Measurements from ENCODE around the gene KCNH1.
"Not testable (repeated sequence)": the region's sequence is repeated elsewhere in the genome, so short reads cannot be mapped to it uniquely, and the experiment has no call there.

KCNH1 gene

GRCh38 chr1:210676539-210676938, 457.4 kb downstream of the KCNH1 start:
- DNase-seq: no peak

- no peak for DNase-seq
These were observed 459.8 kb downstream of the KCNH1 start for GRCh38 chr1:210674151-210674550.

DNA sequence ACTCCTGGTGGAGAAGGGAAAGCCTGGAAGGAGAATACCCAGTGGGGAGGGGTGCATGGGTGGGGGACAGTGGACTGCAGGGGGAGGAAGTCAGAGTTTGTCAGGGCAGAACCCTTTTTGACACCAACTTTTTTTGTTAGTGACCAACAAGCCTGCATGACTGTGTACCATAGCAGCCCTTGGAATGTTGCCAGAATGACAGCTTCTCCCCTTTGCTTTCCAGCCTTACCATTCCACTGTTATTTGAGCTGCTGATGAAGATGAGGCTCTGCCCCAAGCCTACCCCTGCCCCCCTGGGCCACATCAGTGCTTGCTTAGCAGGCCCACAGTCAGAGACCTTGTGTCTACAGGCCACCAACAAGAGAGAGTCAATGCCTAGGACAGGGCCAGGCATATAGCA, 464.0 kb downstream of the KCNH1 start:
- no peak for DNase-seq

DNA sequence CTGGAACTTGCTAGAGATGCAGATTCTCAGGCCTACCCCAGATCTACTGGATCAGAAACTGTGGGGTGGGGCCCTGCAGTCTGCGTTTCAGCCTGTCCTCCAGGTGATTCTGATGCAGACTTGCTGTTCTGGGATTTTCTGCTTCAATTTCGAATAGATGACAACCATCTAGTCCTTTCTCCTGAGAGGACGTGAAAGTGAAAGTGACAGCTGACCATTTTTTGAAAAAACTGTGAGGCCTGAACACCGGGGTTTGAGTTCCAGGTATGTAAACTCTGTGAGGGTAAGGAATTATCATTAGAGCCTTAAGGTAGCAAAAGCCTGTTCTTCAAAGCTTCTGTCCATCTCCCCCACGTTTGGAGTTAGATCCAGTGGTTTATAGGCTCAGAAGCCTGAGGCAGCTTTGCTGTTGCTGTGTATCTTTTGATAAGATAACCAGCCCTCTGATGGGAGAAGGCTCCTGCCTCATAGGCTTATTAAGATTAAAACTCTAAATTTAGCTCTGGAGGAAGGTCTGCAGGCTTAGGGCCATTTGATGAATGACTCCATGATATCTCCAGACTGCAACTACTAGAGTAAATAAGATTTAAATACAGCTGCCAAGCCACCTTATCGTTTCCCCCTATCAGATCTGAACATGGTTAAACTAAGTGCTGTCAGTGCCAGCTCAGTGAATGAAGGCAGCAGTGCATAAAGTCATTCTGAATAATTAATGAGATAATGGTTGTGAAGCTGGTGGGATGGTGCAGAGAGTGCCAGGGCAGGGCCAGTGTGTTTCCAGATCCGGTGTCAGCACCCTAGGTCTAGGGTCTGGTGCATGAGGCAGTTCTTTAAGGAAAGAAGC, 470.0 kb downstream of the KCNH1 start:
- DNase-seq: no peak

DNA sequence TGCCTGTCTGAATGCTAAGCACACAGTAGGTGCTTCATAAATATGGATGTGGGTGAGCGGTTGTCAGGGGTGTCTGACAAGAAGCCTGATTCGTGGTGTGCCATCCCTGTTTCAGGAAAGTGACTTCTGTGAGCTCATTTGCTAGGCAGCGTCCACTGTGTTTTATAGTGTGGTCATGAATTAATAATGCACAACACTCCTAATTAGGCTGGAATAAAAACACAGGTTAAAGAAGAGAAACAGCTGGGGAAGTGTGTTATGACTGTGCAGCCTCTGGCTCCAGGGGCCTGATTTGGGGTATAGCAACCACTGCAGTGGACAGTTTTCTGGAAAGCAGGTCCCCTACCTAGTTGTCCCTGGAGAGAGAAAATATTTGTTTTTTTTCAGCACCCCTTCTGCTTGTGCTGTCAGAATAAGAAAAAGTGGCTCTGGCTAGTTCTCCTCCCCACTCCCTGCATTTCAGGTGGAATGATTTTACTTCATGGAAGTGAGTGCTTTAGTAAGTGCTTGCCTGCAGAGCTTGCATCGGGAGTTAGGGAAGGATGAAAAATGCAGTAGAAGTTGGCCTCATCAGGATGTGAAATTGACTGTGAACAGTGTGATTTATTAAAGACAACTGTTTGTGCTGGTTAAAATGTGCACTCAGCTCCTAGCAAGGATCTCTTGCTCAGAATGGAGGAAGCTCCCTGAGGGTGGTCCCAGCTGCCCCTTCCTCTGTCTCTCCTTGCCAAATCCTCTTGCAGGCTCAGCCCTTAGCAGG, 471.5 kb downstream of the KCNH1 start:
- DNase-seq: no peak

- DNase-seq: not testable (repeated sequence)
These were observed 472.4 kb downstream of the KCNH1 start for GRCh38 chr1:210661520-210661919.

DNA sequence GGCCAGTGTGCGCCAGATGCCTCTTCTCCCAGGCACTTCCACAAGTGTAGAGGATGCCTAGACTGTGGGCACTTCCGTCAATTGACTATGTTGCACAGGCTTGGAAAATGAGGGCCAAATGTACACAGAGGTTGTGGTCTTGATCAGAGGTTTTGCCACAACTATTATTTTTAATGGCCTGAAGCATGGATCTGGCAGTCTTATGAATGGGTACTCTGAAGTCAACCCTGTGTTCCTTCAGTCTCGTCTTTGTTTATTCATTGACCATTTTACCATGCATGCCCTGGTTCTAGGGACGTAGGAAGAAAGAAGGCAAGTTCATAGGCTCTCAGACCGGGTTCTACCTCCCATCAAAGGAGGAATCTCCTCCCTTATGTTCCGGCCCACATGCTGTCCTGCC, 476.1 kb downstream of the KCNH1 start:
- no peak for DNase-seq

DNA sequence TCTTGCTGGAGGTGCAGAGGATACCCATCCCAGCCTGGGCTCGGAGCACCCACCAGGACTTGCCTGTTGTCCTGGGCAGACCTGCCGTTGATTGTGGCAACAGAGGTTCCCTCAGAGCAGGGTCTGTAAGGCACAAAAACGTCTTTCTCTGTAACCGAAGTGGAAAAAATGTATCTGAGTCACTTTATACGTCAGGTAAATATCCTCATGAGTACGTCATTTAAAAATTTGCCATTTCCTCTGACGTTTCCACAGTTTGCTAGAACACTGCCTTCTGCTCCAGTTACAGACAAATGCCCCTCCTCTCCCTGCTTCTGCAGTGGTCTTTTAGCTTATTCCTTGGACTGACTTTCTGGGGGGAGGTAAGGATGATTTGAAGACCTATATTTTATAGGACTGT, 478.4 kb downstream of the KCNH1 start:
- no peak for DNase-seq

DNA sequence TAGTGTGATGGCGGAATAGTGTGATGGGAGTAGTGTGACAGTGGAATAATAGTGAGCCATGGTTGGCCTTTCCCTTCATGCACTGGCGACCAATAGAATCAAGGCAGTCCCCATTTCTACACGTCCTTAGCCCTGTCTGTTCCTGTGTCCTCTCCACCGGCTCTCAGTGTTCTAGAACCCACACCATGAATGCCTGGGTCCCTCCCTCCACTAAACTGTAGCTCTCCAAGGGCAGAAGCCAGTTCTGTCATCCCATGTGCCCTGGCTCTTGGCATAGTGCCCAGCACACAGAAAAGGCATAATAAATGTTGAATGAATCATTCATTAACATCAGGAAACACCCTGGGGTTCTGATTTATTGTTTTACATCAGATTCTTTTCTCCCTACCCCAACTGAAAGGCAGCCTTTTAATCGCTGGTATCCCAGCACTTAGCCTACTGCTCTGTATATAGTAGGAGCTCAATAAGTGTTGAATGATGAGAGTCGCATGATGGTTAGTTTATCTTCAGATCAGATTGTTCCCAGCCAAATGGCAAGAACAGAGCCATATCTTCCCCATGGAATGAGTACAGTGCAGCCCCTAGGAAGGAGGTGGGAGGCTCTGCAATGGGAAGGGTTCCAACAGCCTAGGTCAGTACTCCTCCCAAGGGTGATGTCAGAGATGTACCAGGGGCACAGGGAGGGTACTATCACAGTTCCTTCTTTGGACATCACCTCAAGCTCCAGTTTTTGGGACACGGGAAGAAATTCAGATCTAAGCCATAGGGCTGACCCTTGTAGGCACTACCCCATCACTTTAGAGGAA, 479.6 kb downstream of the KCNH1 start:
- no peak for DNase-seq

- DNase-seq: no peak
These were observed 480.2 kb downstream of the KCNH1 start for GRCh38 chr1:210653771-210654170.

GRCh38 chr1:210652329-210652954, 481.5 kb downstream of the KCNH1 start:
- no peak for DNase-seq

DNA sequence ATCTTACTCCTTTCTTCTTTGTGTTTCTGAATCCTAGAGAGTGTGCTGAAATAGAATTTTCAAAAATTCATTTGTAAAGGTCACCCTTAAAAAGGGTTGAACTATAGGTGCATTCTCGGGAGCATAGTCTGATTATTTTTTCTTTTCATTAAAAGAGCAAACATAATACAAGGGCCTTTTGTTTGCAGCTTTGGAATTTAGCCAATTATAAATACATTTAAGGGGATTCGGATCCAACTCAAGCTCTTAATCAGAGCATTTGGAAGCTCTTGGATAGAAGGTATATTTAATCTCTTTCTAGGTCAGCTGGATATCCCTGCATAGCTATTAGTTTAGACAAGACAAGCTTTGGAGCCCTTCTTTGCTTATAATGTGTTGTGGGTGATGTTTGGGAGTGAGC, 483.5 kb downstream of the KCNH1 start:
- DNase-seq: no peak

- no peak for DNase-seq
These were observed 485.2 kb downstream of the KCNH1 start for GRCh38 chr1:210648588-210649269.

DNA sequence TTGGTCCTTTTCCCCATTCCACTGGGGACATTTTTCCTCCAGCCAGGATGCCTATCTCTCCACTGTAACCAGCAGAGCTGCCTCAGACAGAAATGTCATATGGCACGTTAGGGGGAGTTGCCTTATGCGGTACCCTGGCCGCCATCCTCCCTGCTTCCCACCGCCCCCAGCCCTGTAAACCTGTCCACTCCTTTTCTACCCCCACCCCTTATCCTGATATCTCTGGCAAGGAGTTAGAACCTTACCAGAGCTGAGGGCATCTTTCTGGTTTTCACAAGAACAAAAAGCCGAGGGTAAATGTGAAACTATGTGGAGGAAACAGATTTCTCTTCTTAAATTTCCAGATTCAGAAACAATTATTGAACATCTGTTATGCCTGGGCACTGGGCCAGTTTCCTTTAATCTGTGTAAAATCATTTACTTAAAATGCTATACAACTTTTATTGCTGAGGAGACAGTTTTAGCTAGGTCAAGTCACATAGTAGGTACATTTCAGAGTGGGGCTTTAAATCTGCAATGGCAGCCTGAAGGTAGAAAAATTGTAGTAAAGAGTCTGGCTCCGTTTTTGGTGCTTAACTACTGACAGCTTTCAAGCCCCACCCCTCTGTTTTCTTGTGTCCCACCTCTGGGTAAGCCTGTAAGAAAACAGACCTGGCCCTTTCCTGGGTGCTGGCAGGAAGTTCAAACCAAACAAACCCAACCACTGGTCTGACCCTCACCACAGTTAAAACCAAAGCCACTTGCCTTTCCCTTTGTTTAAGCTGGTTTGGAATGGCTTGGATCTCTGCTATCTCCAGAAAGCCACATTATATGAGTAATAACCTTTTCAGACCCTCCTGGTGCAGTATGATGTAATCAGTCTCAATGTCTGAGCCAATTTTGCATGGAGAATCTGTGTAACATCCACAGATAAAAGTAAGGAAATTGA, 486.3 kb downstream of the KCNH1 start:
- DNase-seq: no peak

GRCh38 chr1:210646258-210646616, 487.7 kb downstream of the KCNH1 start:
- DNase-seq: no peak

GRCh38 chr1:210645582-210646257, 488.2 kb downstream of the KCNH1 start:
- DNase-seq: no peak

DNA sequence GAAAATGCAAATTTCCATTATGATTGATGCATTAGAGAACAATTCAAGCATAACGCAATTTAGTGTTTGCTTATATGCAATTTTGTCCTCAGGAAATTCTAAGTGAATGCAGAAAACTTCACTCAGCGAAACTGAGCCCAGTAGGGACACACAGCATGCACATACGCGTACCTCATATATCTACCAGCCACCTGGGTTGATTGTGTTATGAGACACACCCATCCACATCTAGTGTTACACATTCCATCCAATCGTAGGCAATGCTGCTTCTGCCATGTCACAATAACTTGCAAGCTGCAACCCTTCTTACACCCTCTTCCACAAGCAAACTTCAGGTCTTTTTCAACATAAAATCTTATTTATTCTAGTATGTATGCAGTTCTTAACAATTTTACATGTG, 492.4 kb downstream of the KCNH1 start:
- no peak for DNase-seq

- no peak for DNase-seq
These were observed 498.8 kb downstream of the KCNH1 start for GRCh38 chr1:210635108-210635507.

DNA sequence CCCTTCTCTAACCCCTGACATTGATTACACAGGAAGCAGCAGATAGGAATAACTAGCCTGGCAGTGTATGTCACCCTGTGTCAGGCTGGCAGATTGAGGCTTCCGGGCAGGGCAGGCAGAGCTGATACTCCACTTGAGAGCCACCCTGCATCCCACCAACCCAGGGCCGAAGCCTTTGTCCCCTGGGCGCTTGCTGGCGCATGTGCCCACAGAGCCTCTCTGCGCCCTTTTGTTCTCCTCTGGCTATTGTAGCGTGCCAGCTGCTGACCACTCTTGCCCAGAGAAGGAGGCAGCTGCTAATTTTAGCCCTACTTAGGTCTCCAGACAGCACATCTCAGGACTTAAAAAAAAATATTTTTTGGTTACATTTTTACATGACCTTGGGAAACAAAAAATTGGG, 500.3 kb downstream of the KCNH1 start:
- DNase-seq: no peak

- DNase-seq: no peak
These were observed 500.8 kb downstream of the KCNH1 start for GRCh38 chr1:210633140-210633539.

GRCh38 chr1:210631399-210631798, 502.5 kb downstream of the KCNH1 start:
- no peak for DNase-seq

All from hematopoietic multipotent progenitor cell treated with erythropoietin and hydrocortisone succinate and interleukin-3 and kit ligand, for 8 days (in vitro differentiated cells).